GM12892 (cell line): ENCODE data around the gene ANO2.
"Not testable (repeated sequence)": the region's sequence is repeated elsewhere in the genome, so short reads cannot be mapped to it uniquely, and the experiment has no call there.

Experiments used
- DNase-seq: peaks from one replicate; pipeline ENCODE4 v3.0.0; 2011; ENCODE audit not compliant: insufficient read length
- FAIRE-seq: peaks from 2 replicates; lab custom pipeline; 2011; peaks lifted over from hg19 to GRCh38; lab: Jason Lieb, UNC
- POLR2A ChIP-seq: IDR thresholded peaks from 2 replicates; pipeline ENCODE4 v1.6.1; 2011; ENCODE audit warnings: low read depth, low read length, control low read depth
- POLR2AphosphoS5 ChIP-seq: IDR thresholded peaks from 2 replicates; pipeline ENCODE4 v1.6.1; 2011; ENCODE audit warnings: low read depth, low read length, control low read depth
- TAF1 ChIP-seq: IDR thresholded peaks from 2 replicates; pipeline ENCODE4 v1.6.1; 2011; ENCODE audit warnings: low read depth, mild to moderate bottlenecking, control low read depth, low read length, borderline replicate concordance

Gene ANO2

GRCh38 chr12:5827591-5827990 is 117.5 kb downstream of the ANO2 start:
- no peak for TF ChIP-seq TAF1
- no peak for DNase-seq

GRCh38 chr12:5825761-5826160 is 119.3 kb downstream of the ANO2 start:
- FAIRE-seq, DNase-seq: not testable (repeated sequence)

More at GRCh38 chr12:5827591-5827990, 117.5 kb downstream of the ANO2 start:
- FAIRE-seq = no peak

- FAIRE-seq, DNase-seq: not testable (repeated sequence)
Measured at GRCh38 chr12:5818877-5819276, 126.2 kb downstream of the ANO2 start.

- DNase-seq (no peak), FAIRE-seq (no peak)
- no peak for TF ChIP-seq TAF1
- no peak for TF ChIP-seq POLR2A
- TF ChIP-seq POLR2AphosphoS5 = no peak
Measured at GRCh38 chr12:5817246-5817645, 127.8 kb downstream of the ANO2 start.

GRCh38 chr12:5809586-5809985 is 135.5 kb downstream of the ANO2 start:
- no peak for DNase-seq
- FAIRE-seq = no peak

GRCh38 chr12:5808981-5809380 is 136.1 kb downstream of the ANO2 start:
- FAIRE-seq (no peak), DNase-seq (no peak)
- no peak for TF ChIP-seq POLR2AphosphoS5
- TF ChIP-seq POLR2A = no peak
- no peak for TF ChIP-seq TAF1

More at GRCh38 chr12:5809586-5809985, 135.5 kb downstream of the ANO2 start:
- TF ChIP-seq POLR2A = no peak
- no peak for TF ChIP-seq POLR2AphosphoS5
- TF ChIP-seq TAF1 = no peak

- TF ChIP-seq POLR2A (no peak), POLR2AphosphoS5 (no peak), TAF1 (no peak)
- FAIRE-seq = no peak
- DNase-seq = no peak
Measured at GRCh38 chr12:5807514-5808219, 137.4 kb downstream of the ANO2 start.

GRCh38 chr12:5807090-5807414 is 138.0 kb downstream of the ANO2 start:
- no peak for FAIRE-seq
- no peak for TF ChIP-seq POLR2A
- TF ChIP-seq TAF1 = no peak
- TF ChIP-seq POLR2AphosphoS5 = no peak
- DNase-seq = no peak

- no peak for DNase-seq
- no peak for TF ChIP-seq TAF1
- no peak for TF ChIP-seq POLR2AphosphoS5
- TF ChIP-seq POLR2A = no peak
- no peak for FAIRE-seq
Measured at GRCh38 chr12:5806371-5807089, 138.5 kb downstream of the ANO2 start.

- DNase-seq = no peak
- no peak for TF ChIP-seq POLR2AphosphoS5
- no peak for TF ChIP-seq POLR2A
- no peak for TF ChIP-seq TAF1
- no peak for FAIRE-seq
Measured at GRCh38 chr12:5803532-5803931, 141.5 kb downstream of the ANO2 start.

- TF ChIP-seq TAF1 (no peak), POLR2AphosphoS5 (no peak), POLR2A (no peak)
- FAIRE-seq (no peak), DNase-seq (no peak)
Measured at GRCh38 chr12:5798242-5799015, 146.6 kb downstream of the ANO2 start.

GRCh38 chr12:5797661-5798060 is 147.4 kb downstream of the ANO2 start:
- no peak for TF ChIP-seq POLR2AphosphoS5
- no peak for TF ChIP-seq TAF1
- TF ChIP-seq POLR2A = no peak
- DNase-seq = no peak
- no peak for FAIRE-seq

- TF ChIP-seq POLR2AphosphoS5 = no peak
- TF ChIP-seq TAF1 = no peak
- no peak for TF ChIP-seq POLR2A
- FAIRE-seq (no peak), DNase-seq (no peak)
Measured at GRCh38 chr12:5796959-5797225, 148.2 kb downstream of the ANO2 start.
